KOPT-K1 (cell line): ENCODE results near the gene ATP4B.

Source experiments
- H3K27ac ChIP-seq: fragments of 200-600 bp; sonication (generic); 2 replicates; pipeline ENCODE4 v1.5.1; 2016; ENCODE audit warnings: antibody characterized with exemption, mild to moderate bottlenecking, low read depth, low read length; ENCODE audit not compliant: poor library complexity, severe bottlenecking
- H3K36me3 ChIP-seq: fragments of 200-600 bp; sonication (generic); 2 replicates; pipeline ENCODE4 v1.5.1; 2017; ENCODE audit warnings: antibody characterized with exemption, mild to moderate bottlenecking, low read length, moderate library complexity; ENCODE audit not compliant: insufficient read depth
- H3K9me3 ChIP-seq: fragments of 200-600 bp; sonication (generic); 2 replicates; pipeline ENCODE4 v1.5.1; 2017; ENCODE audit warnings: antibody characterized with exemption, low read length, mild to moderate bottlenecking; ENCODE audit not compliant: insufficient read depth, poor library complexity, severe bottlenecking

Gene ATP4B

DNA sequence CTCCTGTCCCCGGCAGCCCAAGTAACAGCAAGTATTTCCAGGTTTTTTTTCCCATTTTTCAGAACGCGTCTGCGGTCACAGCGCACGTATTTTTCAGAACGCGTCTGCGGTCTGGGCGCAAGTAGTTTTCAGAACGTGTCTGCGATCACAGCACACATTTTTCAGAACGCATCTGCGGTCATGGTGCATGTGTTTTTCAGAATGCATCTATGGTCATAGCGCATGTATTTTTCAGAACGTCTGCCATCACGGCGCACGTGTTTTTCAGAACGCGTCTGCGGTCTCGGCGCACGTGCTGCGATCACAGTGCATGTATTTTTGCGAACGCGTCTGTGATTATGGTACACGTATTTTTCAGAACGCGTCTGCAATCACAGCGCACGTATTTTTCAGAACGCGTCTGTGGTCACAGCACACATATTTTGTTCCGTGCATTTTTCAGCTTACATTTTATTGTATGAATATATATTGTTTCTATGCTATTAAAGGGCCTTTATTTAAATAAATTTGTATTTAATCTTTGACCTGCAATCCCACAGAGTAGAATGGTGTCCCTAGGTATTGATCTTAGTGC is 19.7 kb downstream of the ATP4B start:
- Histone ChIP-seq H3K36me3 (peaks cover 97% of the 10 kb centered on the region), H3K9me3 (no peaks in the 10 kb centered on the region), H3K27ac (no peak overlapping the region)

DNA sequence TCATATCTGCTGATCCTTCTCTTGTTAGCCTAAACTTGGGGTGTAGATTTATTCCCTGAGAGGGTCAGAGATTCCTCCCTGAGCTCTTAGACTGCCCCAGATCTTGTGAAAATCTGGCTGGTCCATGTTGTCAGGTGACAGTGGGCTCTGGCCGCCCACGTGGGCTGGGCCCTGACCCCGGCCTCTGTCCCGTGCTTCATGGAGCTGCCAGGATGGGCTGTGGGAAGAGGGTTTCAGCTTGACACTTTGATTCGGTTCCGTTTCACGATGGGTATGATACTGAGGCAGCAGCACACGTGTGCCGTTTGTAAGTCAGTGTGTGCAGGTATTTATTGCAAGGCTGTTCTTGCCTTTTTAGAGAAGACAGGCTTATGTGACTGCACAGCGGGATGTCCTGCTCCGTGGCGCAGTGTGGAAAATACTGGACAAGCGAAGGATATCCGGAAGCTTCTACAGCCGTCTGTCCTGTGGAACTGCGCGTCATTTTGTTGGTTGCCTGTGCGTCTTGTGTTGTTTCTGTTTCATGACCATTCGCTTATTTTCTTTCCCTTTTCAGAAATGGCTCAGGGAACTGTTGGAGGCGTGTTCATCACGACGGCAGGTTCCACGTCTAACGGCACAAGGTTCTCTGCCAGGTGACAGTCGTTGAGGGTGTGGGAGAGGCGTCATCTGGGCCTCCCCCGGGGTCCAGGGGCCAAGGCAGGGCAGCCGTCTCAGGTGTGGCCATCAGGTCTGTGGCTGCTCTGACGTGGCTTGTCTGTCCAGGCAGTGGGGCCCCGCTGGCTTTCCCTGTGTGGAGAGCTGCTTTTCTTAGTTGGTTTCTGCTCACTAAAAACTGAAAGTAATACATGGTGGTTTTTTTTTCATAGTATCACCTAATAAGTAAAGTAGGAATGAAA is 20.5 kb downstream of the ATP4B start:
- Histone ChIP-seq H3K27ac (no peak overlapping the region), H3K9me3 (no peaks in the 10 kb centered on the region), H3K36me3 (peaks cover 97% of the 10 kb centered on the region)

DNA sequence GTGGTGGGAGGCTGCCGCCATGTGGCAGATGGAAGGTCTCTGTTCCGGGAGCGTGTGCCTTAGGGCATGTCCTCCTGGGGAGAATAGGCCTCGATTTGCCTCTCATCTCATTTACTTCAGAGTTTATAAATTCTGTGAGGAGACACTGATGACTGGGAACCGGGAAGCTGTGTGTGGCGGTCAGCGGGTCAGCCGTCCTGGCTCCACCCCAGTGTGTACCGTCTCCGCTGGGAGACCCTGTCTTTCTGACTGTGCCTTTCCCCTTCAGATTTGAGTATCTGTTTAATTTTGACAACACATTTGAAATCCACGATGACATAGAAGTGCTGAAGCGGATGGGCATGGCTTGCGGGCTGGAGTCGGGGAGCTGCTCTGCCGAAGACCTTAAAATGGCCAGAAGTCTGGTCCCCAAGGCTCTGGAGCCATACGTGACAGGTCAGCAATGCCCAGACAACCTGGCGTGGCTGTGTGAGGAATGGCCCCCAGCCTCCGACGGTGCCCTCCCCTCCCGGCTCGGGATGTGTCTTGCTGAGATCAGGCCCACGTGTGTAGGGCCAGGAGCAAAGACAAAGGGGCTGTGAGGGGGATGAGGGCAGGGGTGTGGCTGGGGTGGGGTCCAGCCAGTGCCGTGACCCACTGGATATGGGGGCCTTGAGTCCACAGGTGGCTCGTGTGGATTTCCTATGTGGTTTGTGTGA is 21.6 kb downstream of the ATP4B start:
- no peaks in the 10 kb centered on the region for H3K9me3 ChIP-seq
- H3K27ac ChIP-seq = no peak overlapping the region
- H3K36me3 ChIP-seq = peaks cover 97% of the 10 kb centered on the region

DNA sequence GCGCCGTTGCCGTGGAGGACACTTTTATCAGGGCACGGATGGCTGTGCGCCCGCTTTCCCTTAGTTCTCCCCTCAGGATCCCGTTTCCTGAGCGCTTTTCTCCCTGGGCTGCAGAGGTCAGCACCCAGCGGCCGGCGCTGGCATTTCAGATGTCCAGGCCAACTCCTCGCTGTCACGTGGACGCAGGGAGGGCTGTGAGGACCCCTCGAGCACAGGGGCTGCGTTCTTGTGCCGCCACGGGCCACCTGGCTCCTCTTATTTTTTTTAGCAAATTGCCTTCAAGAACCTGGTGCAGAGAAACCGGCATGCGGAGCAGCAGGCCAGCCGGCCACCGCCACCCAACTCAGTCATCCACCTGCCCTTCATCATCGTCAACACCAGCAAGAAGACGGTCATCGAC is 22.3 kb downstream of the ATP4B start:
- no peak overlapping the region for H3K27ac ChIP-seq
- H3K36me3 ChIP-seq = peaks cover 100% of the 10 kb centered on the region
- no peaks in the 10 kb centered on the region for H3K9me3 ChIP-seq

DNA sequence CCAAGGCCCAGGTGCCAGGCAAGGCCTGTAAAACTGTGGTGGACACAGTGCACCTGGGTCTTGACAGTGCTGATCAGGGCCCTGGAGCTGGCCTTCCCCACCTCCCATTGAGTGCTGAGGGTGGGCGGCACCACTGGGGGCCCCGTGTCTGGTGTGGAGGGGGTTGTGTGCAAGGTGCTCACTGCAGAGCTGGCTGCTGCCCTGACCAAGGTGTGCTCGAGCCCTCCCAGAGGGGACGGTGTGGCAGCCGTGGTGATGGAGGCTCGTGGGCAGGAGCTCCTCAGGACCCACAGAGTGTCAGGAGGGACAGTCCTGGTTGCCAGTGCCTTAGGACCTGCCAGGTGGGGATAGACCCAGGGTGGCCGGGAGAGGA is 23.0 kb downstream of the ATP4B start:
- H3K27ac ChIP-seq = no peak overlapping the region
- H3K9me3 ChIP-seq = no peaks in the 10 kb centered on the region
- H3K36me3 ChIP-seq = peaks cover 100% of the 10 kb centered on the region

DNA sequence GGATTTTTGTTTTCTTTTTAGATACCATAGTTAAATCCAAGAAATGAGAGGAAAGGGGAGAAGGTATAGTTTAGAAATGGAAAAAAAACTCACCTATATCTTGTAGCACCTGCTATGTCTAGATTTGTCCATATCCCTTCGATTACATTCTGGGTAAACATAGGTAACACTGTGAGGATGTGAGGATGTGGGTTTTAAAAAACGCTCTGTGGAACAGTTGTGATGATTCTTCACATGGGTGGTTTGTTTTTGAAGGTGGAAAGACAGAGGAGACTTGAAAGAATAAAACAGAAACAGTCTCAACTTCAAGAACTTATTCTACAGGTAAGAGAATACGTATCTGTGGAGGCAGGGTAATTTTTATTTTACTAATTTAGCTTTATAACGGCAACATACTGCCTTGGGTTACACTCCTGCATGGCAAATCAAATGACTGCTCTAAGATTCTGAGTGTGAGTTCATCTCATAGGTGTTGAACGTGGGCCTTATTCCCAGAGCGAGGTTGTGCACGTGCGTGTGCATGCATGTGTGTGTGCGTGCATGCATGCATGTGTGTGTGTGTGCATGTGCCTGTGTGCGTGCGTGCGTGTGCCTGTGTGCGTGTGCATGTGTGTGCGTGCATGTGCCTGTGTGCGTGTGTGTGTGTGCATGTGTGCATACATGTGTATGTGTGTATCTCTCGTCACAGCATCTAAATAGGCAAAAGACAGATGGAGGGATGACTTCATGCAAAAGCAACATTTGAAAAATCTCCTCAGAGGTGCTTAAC is 23.5 kb downstream of the ATP4B start:
- H3K9me3 ChIP-seq = no peaks in the 10 kb centered on the region
- peaks cover 100% of the 10 kb centered on the region for H3K36me3 ChIP-seq
- H3K27ac ChIP-seq = no peak overlapping the region

DNA sequence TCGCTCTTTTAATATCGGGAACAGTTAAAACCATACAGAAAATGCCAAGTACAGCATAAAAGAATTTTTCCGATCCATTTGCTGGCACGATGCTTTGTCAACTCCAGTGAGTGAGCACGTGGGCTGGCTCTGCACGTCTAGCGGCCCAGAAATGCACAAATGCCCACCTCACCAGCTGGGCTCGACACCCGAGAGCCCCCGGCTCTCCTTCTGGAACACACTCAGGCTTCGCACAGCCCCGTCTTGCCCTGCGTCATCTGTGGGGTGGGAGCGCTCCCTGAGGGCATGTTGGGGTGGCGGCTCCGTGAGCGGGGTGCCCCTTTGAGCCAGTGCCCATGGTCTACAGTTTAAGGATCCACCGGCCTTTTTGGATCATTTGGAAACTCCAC is 24.5 kb downstream of the ATP4B start:
- H3K27ac ChIP-seq = no peak overlapping the region
- no peaks in the 10 kb centered on the region for H3K9me3 ChIP-seq
- peaks cover 100% of the 10 kb centered on the region for H3K36me3 ChIP-seq

DNA sequence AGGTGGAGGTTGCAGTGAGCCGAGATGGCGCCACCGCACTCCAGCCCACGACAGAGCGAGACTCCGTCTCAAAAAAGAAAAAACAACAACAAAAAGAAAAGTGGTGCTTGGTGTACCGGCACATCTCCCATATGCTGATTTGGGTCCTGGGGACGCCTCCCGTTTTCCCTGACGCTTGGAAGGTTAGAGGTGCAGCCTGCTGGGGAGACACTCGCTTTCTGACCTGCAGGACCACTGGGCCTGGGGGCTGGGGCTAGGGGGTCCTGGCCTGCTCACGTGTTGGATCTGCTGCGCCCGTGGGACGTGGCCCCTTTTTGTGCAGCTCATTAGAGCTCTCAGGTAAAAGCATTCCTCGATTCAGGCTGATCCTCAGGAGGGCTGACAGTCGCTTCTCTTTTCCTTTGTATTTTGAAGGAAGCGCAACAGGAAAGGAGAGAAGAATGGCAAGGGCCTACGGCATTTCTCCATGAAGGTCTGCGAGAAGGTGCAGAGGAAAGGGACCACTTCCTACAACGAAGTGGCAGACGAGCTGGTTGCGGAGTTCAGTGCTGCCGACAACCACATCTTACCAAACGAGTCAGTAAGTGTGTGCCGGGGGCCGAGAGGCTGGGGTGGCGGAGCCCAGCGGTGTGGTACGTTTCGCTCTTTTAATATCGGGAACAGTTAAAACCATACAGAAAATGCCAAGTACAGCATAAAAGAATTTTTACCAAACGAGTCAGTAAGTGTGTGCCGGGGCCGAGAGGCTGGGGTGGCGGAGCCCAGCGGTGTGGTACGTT is 25.1 kb downstream of the ATP4B start:
- H3K36me3 ChIP-seq = peaks cover 100% of the 10 kb centered on the region
- no peak overlapping the region for H3K27ac ChIP-seq
- H3K9me3 ChIP-seq = no peaks in the 10 kb centered on the region

DNA sequence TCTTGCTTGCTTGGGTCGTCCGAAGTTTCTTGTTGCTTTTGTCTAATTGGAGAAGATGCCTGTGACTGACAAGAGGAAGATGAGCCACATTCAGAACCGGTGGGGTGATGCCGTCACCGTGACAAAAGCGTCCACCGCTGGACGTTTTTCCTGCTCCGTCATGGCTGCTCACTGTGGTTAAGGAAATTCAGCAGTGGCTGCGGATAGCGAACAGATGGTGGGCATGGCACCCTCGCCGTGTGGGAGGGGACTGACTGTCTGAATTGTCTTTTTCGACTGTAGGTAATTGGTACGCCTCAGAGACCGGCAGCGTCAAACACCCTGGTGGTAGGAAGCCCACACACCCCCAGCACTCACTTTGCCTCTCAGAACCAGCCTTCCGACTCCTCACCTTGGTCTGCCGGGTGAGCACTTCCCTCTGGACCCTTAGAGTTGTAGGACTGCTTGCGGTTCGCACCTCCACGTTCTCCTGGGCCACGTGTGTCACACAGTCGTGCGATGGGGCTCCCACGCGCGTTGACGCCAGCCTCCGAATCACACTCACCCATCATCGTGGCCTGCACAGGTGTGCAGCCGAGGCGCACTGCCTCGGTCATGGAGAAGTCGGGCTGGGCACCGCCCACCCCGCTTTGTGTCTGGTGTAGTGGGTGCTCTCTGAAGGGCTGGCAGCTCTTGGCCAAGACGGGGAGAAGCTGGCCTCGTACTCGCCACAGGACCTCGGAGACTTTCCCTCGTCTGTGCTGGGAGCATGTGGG is 26.5 kb downstream of the ATP4B start:
- Histone ChIP-seq H3K36me3 (peaks cover 100% of the 10 kb centered on the region), H3K27ac (no peak overlapping the region)

DNA sequence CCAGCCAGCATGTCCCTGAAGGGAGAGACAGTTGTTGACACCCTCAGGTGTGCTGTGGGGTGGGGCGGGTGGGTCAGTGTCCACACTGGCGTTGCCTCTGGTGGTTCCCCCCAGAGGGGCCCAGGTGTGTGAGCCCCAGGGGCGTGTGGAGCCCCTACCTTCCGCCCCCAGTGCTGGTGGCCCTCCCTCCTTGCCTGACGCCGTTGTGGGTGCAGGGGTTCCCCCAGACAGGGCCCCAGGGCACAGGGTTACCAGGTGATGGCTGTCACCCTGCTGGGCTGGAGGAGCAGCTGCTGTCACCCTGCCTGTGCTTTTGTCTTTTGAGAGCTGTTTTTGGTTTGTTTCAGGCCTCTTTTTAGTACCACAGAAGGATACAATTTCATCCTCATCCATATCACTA is 27.2 kb downstream of the ATP4B start:
- Histone ChIP-seq H3K9me3 (no peaks in the 10 kb centered on the region), H3K27ac (no peak overlapping the region), H3K36me3 (peaks cover 100% of the 10 kb centered on the region)

More for the DNA sequence above, 26.5 kb downstream of the ATP4B start:
- H3K9me3 ChIP-seq = no peaks in the 10 kb centered on the region

DNA sequence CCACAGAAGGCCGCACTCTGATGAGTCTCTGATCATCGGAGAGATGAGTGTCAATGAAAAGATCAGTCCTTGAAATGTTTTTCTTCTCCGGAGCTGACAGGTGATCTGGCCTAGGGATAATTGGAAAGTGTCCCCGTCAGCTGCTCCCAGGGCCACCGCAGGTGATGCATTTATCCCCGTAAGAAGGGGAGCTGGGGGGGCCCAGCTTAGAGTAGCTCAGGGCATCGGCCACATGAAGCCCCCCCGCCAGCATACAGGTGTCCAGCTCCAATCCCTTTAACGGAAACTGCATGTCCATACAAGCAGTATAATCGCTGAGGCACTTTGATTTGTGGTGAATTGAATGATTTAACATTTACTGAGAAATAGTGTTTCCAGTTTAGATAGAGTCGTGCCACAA is 27.7 kb downstream of the ATP4B start:
- H3K9me3 ChIP-seq = no peaks in the 10 kb centered on the region
- no peak overlapping the region for H3K27ac ChIP-seq
- H3K36me3 ChIP-seq = peaks cover 100% of the 10 kb centered on the region

DNA sequence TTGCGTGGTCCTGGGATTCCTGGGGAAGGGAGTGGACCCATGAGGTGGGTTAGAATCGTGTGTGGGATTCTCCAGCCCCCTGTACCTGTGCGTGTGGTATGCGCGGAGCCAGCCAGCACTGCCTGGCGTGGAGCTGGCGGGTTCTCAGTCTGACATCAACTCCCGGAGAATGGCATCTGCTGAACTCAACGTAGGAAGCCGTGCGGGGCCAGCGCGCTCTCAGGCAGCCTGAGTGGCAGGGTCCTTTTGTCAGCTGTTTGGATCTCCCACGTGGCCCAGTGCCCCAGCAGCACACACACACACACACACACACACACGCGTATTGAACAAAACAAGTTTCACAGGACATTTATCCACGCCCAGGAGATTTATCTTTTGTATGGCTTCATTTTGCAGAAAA is 28.1 kb downstream of the ATP4B start:
- Histone ChIP-seq H3K36me3 (peaks cover 100% of the 10 kb centered on the region), H3K9me3 (no peaks in the 10 kb centered on the region), H3K27ac (no peak overlapping the region)

DNA sequence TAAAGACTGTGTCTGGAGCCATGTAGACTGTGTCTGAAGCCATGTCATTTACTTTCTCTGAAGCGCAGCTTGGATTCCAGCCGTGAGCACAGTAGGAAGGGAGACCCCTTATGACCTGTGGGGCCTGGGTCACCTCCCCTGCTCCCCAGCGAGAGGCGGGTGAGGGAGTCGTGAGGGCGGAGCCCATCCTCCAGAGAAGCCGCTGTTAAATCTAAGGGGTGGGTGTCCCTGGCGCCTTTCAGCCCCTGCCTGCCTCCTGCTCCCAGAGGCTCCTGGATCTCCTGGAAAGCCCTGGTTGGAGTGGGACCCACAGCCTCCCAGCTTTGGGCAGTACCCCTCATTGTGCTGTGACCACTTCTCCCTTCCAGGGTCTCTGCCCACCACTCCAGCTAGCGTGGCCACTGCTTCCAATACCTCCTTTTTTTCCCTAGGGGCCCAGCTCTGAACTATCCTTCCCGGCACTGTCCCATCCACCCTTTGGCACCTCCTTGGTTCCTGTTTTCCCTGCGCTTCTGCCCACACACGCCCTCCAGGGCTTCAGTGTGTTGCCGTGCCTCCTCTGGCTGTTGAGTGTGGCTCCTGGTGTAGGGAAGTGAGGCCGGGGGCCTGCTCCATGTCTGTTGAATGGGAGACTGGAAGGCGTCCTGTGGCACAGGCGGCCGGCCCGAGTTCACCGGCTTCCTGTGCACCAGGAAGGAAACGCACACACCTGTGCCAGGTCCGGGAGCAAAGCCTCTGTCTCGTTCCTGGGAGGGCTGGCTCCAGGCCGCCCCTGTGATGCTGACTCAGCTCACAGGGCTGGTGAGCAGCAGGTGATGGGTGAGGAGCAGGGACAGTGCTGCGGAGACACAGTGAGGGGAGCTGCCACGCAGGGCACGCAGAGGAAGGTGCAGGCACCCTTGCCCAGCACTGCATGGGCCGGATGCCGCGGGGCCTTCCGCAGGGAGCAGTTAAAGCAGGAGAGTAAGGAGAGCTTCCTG is 29.4 kb downstream of the ATP4B start:
- Histone ChIP-seq H3K36me3 (peaks cover 100% of the 10 kb centered on the region), H3K27ac (no peak overlapping the region), H3K9me3 (no peaks in the 10 kb centered on the region)
